ENCODE data around the gene ZBTB11. TPM values are rescaled to one million over a fixed set of nuclear protein-coding genes. Genes with fewer than 3 reads are reported as not detected.
"Not testable (repeated sequence)": the region's sequence is repeated elsewhere in the genome, so short reads cannot be mapped to it uniquely, and the experiment has no call there.

The ZBTB11 gene
- total RNA-seq, 1 donor from 2014 or later: 33.5 TPM

DNA sequence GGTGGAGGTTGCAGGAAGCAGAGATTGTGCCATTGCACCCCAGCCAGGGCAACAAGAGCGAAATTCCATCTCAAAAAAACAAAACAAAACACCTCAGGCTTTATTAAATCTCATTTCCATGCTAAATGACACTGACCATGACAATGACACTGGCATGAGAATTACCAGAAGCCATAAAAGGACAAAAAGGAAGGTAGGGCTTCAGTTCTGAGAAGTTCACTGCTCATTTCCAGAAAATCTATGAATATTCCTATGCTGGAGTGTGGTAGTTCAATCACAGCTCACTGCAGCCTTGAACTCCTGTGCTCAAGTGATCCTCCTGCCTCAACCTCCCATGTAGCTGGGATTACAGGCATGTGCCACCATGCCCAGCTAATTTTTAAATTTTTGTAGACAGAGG lies 58.2 kb downstream of the ZBTB11 start:
- no peak for DNase-seq

DNA sequence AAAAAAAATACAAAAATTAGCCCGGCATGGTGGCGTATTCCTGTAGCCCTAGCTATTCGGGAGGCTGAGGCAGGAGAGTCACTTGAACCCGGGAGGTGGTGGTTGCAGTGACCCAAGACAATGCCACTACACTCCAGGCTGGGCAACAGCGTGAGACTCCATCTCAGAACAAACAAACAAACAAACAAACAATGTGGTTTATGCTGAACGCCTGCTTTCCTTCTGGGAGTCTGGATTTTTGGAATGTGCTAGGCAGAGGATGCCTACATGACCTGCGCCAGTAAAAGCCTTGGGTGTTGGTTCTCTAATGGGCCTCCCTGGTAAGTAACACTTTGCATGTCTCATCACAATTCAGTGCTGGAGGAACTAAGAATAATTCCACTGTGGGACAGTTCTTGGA lies 59.5 kb downstream of the ZBTB11 start:
- no peak for DNase-seq

DNA sequence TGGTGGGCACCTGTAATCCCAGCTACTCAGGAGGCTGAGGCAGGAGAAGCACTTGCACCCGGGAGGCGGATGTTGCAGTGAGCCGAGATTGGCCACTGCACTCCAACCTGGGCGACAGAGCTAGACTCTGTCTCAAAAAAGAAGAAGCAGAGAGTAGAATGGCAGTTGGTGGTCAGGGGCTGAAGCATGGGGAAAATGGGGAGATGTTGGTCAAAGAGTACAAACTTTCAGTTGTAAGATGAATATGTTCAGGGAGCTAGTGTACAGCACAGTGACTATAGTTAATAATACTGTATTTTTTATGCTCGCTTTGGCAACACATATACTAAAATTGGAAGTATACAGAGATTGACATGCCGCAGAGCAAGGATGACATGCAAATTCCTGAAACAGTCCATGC lies 61.4 kb downstream of the ZBTB11 start:
- no peak for DNase-seq

DNA sequence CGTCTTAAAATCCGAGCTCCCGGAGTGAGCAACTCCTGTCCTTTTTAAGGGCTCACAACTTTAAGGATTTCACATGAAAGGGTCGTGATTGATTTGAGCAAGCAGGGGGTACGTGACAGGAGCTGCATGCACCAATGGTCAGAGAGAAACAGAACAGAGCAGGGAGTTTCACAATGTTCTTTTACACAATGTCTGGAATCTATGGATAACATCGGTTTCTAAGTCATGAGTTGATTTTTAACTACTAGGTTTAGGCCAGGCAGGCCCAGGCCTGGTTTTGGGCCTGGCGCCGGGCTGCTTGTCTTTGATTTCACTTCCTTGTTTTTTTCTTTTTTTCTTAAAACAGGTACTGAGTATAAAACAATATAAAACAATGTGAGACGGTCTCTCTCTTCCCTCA lies 63.9 kb downstream of the ZBTB11 start:
- not testable (repeated sequence) for DNase-seq

DNA sequence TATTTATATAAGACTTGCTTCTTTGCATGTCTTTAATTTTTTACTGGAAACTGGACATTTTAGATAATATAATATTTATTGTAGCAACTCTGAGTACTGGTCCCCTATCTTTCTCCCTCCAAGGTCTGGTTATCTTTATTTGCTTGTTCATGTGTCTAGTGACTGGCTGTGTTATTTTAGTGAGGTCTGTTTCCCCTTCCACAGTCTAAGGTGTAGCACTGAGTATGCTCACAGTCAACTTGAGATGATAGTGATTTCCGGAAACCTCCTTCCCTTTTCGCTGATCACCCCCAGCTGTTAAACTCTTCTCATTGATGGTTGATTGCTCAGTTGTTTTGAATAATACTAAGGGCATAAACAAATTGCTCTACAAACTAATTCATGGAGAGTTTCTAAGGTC lies 65.9 kb downstream of the ZBTB11 start:
- no peak for DNase-seq

DNA sequence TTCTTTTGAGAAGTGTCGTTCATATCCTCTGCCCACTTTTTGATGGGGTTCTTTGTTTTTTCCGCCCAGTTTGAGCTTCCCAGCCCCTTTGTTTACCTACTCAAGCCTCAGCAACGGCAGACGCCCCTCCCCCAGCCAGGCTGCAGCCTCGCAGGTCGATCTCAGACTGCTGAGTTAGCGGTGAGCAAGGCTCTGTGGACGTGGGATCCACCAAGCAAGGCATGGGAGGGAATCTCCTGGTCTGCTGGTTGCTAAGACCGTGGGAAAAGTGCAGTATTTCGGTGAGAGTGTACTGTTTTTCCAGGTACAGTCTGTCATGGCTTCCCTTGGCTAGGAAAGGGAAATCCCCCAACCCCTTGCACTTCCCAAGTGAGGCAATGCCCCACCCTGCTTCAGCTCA lies 71.5 kb downstream of the ZBTB11 start:
- DNase-seq: not testable (repeated sequence)

DNA sequence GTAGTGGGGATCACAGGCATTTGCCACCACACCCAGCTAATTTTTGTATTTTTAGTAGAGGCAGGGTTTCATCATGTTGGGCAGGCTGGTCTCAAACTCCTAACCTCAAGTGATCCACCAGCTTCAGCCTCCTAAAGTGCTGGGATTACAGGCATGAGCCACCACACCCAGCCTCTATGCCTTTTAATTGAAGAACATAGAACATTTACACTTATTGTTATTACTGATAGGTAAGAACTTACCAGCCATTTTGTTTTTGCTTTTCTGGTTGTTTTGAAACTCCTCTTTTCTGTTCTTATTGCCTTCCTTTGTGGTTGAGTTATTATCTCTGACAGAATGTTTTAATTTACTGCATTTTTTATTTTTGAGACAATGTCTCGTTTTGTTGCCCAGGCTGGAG lies 73.7 kb downstream of the ZBTB11 start:
- no peak for DNase-seq

DNA sequence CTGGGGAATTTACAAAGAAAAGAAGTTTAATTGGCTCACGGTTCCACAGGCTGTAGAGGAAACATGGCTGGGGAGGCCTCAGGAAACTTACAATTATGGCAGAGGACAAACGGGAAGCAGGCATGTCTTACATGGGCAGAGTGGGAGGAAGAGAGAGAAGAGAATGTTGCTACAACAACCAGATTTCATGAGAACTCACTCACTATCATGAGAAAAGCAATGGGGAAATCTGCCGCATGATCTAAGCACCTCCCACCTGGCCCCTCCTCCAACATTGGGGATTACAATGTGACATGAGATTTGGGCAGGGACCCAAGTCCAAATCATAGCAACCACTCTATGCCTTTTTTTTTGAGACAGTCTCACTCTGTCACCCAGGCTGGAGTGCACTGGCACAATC lies 74.2 kb downstream of the ZBTB11 start:
- DNase-seq: no peak

Small RNAs within 50 kb of the gene (small RNA-seq; reads per million reads assigned to genes)
- gene RF00019 (ENCODE audit: low replicate concordance): not detected
- not detected for gene RNU6-1256P (ENCODE audit: low replicate concordance)
- 0.11 reads per million for gene RNY1P12 (ENCODE audit: low replicate concordance)

Other genes with a start within 250 kb of the ZBTB11 start
- 57.4 TPM for gene SENP7, start 163.9 kb downstream of the ZBTB11 start, total RNA-seq
- gene TRMT10C, start 115.3 kb downstream of the ZBTB11 start, total RNA-seq: 34.4 TPM
- 134 TPM for gene PCNP, start 103.0 kb downstream of the ZBTB11 start, total RNA-seq
- 1,467 TPM for gene RPL24, start 9.6 kb upstream of the ZBTB11 start, total RNA-seq
- gene CEP97, start 47.5 kb upstream of the ZBTB11 start, total RNA-seq: 34.9 TPM
- 24.8 TPM for gene NXPE3, start 102.1 kb upstream of the ZBTB11 start, total RNA-seq
- 20.4 TPM for gene NFKBIZ, start 172.4 kb upstream of the ZBTB11 start, total RNA-seq

Data from tongue (tissue), 3 donors.